KBM-7 (cell line): ENCODE measurements around the gene FECH.
A peak's percentile ranks its signal among the peaks of the same experiment; 100 is the strongest.

Experiments
- DNase-seq: peaks from one replicate; pipeline ENCODE4 v3.0.0-alpha.2; 2015
- in situ Hi-C: fragments of 300-500 bp; cut with MboI; formaldehyde crosslinking; loops from 2 replicates; pipeline ENCODE4 v1.14.3; 2020; ENCODE audit warnings: low sequenced_read_pairs, low pct_unique_long_range_greater_than_20kb, mixed read lengths

FECH gene

DNA sequence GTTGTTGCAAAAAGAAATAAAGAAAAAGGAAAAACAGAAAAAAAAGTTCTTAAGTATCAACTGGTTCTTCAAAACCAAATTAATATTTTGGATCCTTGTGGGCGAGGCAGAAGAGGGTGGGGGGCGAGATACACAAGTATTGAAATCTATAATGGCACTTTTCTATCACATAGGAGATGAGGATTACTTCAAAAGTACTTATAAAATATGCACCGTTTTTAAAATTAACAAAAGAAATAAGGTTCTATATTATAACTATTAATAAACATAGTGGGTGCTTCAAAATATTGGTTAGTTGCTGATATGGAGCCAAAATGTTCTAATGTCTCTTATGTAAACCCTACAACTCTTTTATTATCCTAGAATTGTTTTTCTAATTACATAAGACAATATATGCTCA lies 2.1 kb downstream of the FECH start:
- in situ Hi-C loops, result no loop called here
- DNase-seq, result no peak

GRCh38 chr18:57583297-57583835 lies 3.1 kb downstream of the FECH start:
- no peak for DNase-seq
- in situ Hi-C loops, result no loop called here

- in situ Hi-C loops, result no loop called here
- peak; percentile 83 for DNase-seq
Measured at GRCh38 chr18:57581301-57581934, 5.1 kb downstream of the FECH start.

DNA sequence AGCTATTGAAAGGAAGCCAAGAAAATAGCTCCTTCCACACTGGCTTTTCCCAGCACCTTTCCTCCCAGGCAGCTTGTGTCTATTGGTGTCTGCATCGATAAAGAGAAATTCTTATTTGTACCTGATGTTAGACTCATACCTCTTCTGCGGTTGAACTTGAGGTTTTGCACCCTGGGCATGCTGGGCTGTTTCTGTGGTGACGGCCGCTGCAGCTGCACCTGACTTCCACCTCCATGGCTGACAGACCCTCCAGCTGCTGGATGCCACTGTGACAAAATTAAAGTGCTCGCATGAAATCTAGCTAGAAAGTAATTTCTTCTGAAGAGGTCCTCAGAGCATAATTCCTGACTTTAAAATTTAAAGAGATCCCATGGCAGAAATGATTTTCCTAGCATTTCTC lies 6.6 kb downstream of the FECH start:
- DNase-seq, result no peak
- in situ Hi-C loops, result no loop called here

DNA sequence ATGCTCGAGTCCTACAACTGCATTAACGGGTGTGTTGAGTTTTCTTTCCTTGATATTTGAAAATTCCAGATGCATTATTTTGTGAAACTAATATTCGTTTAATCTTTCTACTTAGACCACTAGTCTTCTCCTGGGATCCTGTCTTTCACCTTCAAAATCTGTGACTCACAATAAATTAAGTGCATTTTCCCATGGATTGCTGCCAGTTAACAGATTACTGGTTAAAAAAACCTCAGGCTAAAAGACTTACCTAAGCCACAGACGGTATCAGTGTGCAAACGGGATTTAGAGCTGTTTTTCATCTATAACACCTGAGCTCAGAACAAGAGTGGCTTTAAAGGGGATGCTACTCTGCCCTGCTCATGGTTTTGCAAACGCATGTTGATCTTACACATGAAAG lies 10.2 kb downstream of the FECH start:
- DNase-seq, result no peak
- in situ Hi-C loops, result no loop called here

DNA sequence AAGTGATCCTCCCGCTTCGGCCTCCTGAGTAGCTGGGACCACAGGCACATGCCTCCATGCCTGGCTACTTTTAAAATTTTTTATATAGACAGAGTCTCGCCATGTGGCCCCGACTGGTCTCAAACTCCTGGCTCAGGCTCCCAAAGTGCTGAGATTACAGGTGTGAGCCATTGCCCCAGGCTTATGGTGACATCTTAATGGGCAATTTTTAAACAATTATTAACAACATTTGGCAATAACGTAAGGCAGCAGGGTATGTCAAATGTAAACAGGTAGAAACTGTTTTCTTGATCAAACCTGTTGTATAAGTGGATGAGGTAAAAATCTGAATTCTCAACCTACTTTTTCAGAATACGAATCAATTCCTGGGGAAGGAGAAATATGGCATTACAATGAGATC lies 11.0 kb downstream of the FECH start:
- in situ Hi-C loops, result no loop called here

GRCh38 chr18:57574866-57575265 lies 11.6 kb downstream of the FECH start:
- DNase-seq, result no peak
- in situ Hi-C loops, result no loop called here

More for the DNA sequence above, 11.0 kb downstream of the FECH start:
- DNase-seq, result no peak

GRCh38 chr18:57570162-57570561 lies 16.3 kb downstream of the FECH start:
- in situ Hi-C loops, result no loop called here
- no peak for DNase-seq

DNA sequence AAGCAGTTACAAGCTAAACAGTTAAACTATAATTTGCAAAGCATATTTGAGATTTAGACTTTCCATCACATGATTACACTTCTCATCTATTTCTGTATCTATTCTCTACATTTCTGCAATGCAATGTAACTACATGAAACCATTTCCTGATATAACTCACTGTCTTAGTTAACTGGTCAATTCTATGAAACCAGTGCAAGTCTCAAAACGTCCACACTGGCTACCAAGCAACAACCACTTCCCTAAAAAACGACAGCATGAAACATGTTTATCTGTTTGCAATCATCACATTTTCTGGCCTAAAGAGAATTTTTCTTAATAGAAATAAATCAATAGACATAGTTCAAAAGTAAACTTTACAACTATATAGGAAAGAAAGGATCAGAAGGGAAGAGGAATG lies 17.4 kb downstream of the FECH start:
- in situ Hi-C loops, result no loop called here
- DNase-seq, result peak; percentile 54

- peak; percentile 77 for DNase-seq
- in situ Hi-C loops, result no loop called here
Measured at GRCh38 chr18:57561728-57562423, 24.6 kb downstream of the FECH start.

DNA sequence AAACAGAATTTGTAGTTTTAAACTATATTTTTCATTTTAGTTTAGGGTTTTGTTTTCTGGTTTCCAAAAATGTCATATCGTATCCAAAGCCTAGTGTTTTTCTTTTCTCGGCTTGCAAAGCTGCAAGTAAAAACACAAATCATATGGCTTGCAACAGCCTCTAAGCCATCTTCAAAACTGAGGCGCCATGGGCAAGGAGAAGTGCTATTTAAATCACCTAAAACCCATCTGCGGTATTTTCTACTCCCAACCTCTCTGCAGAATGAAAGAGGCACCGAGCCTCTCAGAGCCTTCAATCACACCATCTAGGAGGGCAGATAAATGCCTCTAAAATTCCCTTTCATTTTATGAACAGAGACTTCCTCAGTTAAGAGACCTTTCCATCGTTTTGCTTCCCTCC lies 25.2 kb downstream of the FECH start:
- in situ Hi-C loops, result no loop called here
- DNase-seq, result no peak

- DNase-seq, result no peak
- in situ Hi-C loops, result no loop called here
Measured at GRCh38 chr18:57559314-57559713, 27.2 kb downstream of the FECH start.

DNA sequence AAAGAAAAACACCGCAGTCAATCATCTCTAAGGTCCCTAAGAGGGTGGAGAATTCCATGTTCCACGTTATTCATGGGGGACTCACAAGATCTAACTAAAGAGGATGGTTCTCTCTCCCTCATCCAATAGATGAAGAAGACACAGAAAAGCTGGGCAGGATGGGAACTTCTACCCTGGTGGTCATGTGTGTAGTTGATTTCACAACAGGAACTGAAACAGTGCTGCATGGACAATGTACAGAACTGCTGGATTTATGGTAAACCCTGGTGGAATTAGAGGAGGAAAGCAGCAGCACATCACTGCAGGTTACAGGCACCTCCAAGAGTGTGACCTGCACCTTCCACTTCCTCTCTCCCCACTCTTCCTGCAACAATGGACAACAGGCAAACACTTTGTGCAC lies 31.4 kb downstream of the FECH start:
- no peak for DNase-seq
- in situ Hi-C loops, result no loop called here

- DNase-seq, result no peak
- in situ Hi-C loops, result no loop called here
Measured at GRCh38 chr18:57550510-57550909, 36.0 kb downstream of the FECH start.

- DNase-seq, result peak; percentile 88
- in situ Hi-C loops, result no loop called here
Measured at GRCh38 chr18:57547260-57547659, 39.2 kb downstream of the FECH start.

GRCh38 chr18:57544936-57545660 lies 41.4 kb downstream of the FECH start:
- peak; percentile 40 for DNase-seq
- in situ Hi-C loops, result no loop called here

- no peak for DNase-seq
- in situ Hi-C loops, result no loop called here
Measured at GRCh38 chr18:57543560-57543959, 42.9 kb downstream of the FECH start.

DNA sequence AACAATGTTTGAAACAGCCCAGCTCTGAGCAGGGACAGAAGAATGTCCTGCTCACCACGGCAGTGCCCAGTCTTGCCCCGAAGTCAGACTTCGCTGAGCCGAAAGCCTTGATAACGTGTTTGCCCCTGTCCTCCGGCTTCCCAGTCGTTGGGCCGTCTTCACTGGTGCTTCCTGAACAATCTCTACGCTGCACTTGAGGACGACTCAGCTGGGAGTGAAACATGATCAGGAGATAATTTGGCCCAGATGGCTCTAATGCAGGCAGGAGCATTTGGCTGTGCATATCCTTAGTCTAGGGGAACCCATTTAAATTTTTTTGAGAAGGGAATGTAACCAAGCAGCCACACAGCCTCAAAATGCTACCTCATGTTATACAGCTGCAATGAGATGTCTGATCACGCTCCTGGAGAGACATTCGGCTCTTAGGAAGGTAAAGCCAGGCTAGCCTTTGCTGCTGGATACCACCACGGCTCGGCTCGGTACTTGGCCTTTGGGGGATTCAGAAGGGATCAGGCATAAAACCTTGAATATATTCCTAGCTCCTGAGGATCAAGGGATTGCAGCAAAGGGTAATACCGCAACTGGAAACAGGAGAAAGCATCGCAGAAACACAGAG lies 43.6 kb downstream of the FECH start:
- DNase-seq, result no peak
- in situ Hi-C loops, result no loop called here

DNA sequence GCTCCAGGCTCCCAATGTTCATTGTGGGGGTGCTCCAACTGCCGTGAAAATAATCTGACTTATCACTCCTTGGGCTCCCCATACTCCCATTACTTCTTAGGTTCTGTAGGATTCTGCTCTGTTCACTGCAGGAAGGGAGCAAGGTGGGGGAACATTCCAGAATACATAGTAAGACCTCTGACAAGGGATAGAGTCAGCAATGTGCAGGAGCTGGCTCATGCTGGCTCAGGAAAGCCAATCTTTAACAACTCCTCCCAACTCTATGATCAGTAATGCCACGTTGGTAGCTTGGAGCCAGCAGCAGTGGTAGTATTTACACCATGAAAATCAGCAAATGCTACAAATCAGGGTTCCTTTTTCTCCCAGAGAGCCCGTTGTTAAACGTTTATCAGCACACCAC lies 44.4 kb downstream of the FECH start:
- in situ Hi-C loops, result no loop called here
- no peak for DNase-seq

DNA sequence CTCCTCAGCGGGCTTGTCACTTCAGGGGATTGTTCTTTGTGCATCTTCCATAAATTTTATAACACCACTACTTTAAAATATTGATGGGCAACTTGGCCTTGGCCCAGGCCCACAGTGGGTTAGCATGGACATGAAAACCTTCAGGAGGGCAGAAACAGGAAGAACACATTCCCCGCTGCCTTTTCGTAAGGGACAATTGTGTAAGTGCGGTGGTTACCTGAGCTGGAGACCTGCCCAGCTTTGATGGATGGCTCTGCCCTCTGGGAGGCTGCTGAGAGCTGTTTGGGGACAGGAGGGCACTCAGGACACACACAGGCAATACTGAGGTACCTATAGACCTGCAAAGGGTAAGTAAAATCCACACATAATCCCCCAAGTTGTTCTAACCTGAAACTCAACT lies 46.8 kb downstream of the FECH start:
- in situ Hi-C loops, result no loop called here

More for the DNA sequence above, 46.8 kb downstream of the FECH start:
- no peak for DNase-seq
